Peyer's patch (tissue), 4 donors: Measurements from ENCODE around the gene FAM174C.

Source experiments
- CTCF ChIP-seq, 6 experiments: fragments of 450-650 bp in 4 of 6; fragments of 200-600 bp in 2 of 6; sonication (generic) in 1 of 6; IDR thresholded peaks; one replicate each; pipeline ENCODE4 v1.5.1; 2017 to 2019; ENCODE audit warnings: antibody characterized with exemption in 6 of 6, mild to moderate bottlenecking in 3 of 6, moderate library complexity in 1 of 6
- POLR2A ChIP-seq, 2 donors: fragments of 450-650 bp; IDR thresholded peaks; one replicate each; pipeline ENCODE4 v1.5.1; 2017; ENCODE audit warnings: antibody characterized with exemption in 2 of 2, mild to moderate bottlenecking in 2 of 2, moderate library complexity in 2 of 2

- TF ChIP-seq POLR2A (IDR thresholded peaks at IDR 0.05) (no peak), CTCF (IDR thresholded peaks at IDR 0.05) (no peak)
These were observed 37.5 kb upstream of the FAM174C start, which contains the start of gene CBARP for GRCh38 chr19:1237754-1238368.
